DOHH2 (cell line): ENCODE measurements around the gene WIPF2.

ENCODE experiments used
- CTCF ChIP-seq: fragments of 200-600 bp; sonication (generic); IDR thresholded peaks from one replicate; pipeline ENCODE4 v1.5.1; 2014; ENCODE audit warnings: antibody characterized with exemption, mild to moderate bottlenecking, low read depth, low read length; ENCODE audit not compliant: poor library complexity, severe bottlenecking
- EZH2phosphoT487 ChIP-seq: fragments of 200-600 bp; sonication (generic); IDR thresholded peaks from 2 replicates; pipeline ENCODE4 v1.6.1; 2017; ENCODE audit warnings: borderline replicate concordance, mild to moderate bottlenecking, antibody characterized with exemption, low read length, moderate library complexity, mixed read lengths

GRCh38 chr17:40322358-40323315 is 103.5 kb downstream of the WIPF2 start:
- TF ChIP-seq CTCF (no peak), EZH2phosphoT487 (no peak)
